Measurements from ENCODE around the gene RAG1. TPM values are rescaled to one million over a fixed set of nuclear protein-coding genes. Genes with fewer than 3 reads are reported as not detected.

RAG1 gene
- total and polyA plus RNA-seq, 9 of the 15 experiments (the other 6 are each of a cell fraction or from before 2014, with no cell fraction given): 0.49 to 2.5 (median 1.7) TPM

DNA sequence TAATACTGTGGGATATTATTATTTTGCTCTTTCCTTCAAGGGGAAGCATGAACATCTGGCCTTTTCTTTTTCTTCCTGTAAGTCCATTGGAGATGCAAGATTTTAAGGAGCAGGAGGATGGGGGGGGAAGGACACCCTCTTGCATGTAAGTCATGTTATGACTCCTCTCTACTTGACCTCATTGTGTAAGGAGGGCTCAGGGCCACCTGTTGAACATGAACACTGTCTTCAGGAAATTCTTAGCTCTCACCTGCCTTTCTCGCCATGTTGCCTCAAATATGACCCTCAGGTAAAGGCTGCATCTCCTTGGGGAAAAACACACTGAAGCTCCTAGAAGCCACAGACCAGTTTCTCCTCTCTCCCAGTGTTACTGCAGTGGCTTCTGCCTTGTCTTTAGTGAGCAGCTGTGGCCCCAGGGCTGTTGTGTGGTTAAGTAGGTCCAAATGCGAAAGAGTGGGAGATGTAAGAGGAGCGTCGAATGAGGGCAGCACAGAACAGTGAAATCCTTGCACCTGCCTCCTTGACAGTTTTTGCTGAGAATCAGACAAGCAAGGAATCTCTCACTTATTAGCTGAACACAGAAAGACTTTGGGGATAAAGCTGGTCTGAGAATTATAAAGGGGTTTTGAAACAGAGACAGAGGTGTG, 1.3 kb upstream of the RAG1 start:
- WGBS (ENCODE audit: insufficient coverage, low coverage, missing lambda C conversion rate): 11% methylated on average over 4 of the region's 4 CpGs
- no peak overlapping the region for H3K4me3 ChIP-seq
- no peak for FAIRE-seq
- H3K27me3 ChIP-seq (ENCODE audit: control insufficient read depth in 2 of 2, insufficient read depth in 2 of 2, low read length in 2 of 2): no peaks in the 10 kb centered on the region
- no TSS peak for BruUV-seq (replicated peaks)
- no peak for ATAC-seq
- no peaks in the 10 kb centered on the region for H3K9me1 ChIP-seq (ENCODE audit: control insufficient read depth, insufficient read depth, low read length)
- H3K4me1 ChIP-seq (replicated peaks in 1 of 2; ENCODE audit: control insufficient read depth in 2 of 2, insufficient read depth in 2 of 2, low read length in 2 of 2): peaks cover 3 to 7% of the 10 kb centered on the region in 2 experiments; a peak in 2 of 5 replicates
- H3K9me3 ChIP-seq (replicated peaks; ENCODE audit: control insufficient read depth, insufficient read depth, low read depth, low read length): no peaks in the 10 kb centered on the region
- no peak overlapping the region for H3K9ac ChIP-seq (ENCODE audit: insufficient read depth in 1 of 2, low read depth in 2 of 2, low read length in 2 of 2)
- ChIA-PET POLR2A (interaction anchor here (0.6 kb wide), 1 partner anchor 278 kb away, joined by 3 read pairs; the partner anchor contains the start of gene COMMD9), CTCF (ENCODE audit: low intra/inter-chr PET ratio) (interaction anchor here (6.9 kb wide), 1 partner anchor 56 kb away, joined by 60 read pairs; no protein-coding TSS in a partner anchor)
- H2AFZ ChIP-seq (ENCODE audit: low read depth, low read length): no peak overlapping the region
- no peaks in the 10 kb centered on the region for H4K20me1 ChIP-seq (replicated peaks; ENCODE audit: control insufficient read depth, insufficient read depth, low read length)
- in situ Hi-C loops (cut with MboI): no loop called here
- no peak overlapping the region for H3K4me2 ChIP-seq (ENCODE audit: insufficient read depth, low read length)
- no peak overlapping the region for H3K27ac ChIP-seq (ENCODE audit: extremely low read depth, low read depth, low read length)
- no peaks in the 10 kb centered on the region for H3K36me3 ChIP-seq (ENCODE audit: control insufficient read depth, insufficient read depth, low read length)
- no peak for DNase-seq (ENCODE audit: extremely low read depth in 1 of 4, low spot score in 3 of 4)
- no peaks in the 10 kb centered on the region for H3K79me2 ChIP-seq (ENCODE audit: control insufficient read depth, insufficient read depth, low read length)
- intact Hi-C loops (cut with micrococcal nuclease): no loop called here
- TF ChIP-seq HNRNPK (IDR thresholded peaks at IDR 0.05; ENCODE audit: low read depth, low read length, poor library complexity, severe bottlenecking): no peak
- TF ChIP-seq ERF (CRISPR knock-in tag; IDR thresholded peaks at IDR 0.05): no peak
- TF ChIP-seq RAD21 (CRISPR knock-in tag; conservative IDR thresholded peaks at IDR 0.05 in 1 of 2, IDR thresholded peaks at IDR 0.05 in 1 of 2): peak; percentile 22 to 27; a peak in 2 of 4 replicates
- TF ChIP-seq RBM25 (IDR thresholded peaks at IDR 0.05; ENCODE audit: low read depth, low read length, severe bottlenecking): no peak
- no peak for TF ChIP-seq SIN3B (IDR thresholded peaks at IDR 0.05; ENCODE audit: low read depth)
- no peak for TF ChIP-seq NR2F6 (CRISPR knock-in tag; IDR thresholded peaks at IDR 0.05)
- TF ChIP-seq CXXC5 (CRISPR knock-in tag; IDR thresholded peaks at IDR 0.05): no peak
- no peak for TF ChIP-seq NONO (IDR thresholded peaks at IDR 0.05; ENCODE audit: low read depth in 2 of 2, low read length in 1 of 2)
- TF ChIP-seq KAT8 (IDR thresholded peaks at IDR 0.05; ENCODE audit: low read depth): no peak
- no peak for TF ChIP-seq HMG20B (CRISPR knock-in tag; IDR thresholded peaks at IDR 0.05)
- no peak for TF ChIP-seq HMGN3 (IDR thresholded peaks at IDR 0.05; ENCODE audit: borderline replicate concordance, extremely low read depth, insufficient read length, low read depth, low read length)
- TF ChIP-seq, protein P1, sequence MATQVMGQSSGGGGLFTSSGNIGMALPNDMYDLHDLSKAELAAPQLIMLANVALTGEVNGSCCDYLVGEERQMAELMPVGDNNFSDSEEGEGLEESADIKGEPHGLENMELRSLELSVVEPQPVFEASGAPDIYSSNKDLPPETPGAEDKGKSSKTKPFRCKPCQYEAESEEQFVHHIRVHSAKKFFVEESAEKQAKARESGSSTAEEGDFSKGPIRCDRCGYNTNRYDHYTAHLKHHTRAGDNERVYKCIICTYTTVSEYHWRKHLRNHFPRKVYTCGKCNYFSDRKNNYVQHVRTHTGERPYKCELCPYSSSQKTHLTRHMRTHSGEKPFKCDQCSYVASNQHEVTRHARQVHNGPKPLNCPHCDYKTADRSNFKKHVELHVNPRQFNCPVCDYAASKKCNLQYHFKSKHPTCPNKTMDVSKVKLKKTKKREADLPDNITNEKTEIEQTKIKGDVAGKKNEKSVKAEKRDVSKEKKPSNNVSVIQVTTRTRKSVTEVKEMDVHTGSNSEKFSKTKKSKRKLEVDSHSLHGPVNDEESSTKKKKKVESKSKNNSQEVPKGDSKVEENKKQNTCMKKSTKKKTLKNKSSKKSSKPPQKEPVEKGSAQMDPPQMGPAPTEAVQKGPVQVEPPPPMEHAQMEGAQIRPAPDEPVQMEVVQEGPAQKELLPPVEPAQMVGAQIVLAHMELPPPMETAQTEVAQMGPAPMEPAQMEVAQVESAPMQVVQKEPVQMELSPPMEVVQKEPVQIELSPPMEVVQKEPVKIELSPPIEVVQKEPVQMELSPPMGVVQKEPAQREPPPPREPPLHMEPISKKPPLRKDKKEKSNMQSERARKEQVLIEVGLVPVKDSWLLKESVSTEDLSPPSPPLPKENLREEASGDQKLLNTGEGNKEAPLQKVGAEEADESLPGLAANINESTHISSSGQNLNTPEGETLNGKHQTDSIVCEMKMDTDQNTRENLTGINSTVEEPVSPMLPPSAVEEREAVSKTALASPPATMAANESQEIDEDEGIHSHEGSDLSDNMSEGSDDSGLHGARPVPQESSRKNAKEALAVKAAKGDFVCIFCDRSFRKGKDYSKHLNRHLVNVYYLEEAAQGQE (IDR thresholded peaks at IDR 0.05; ENCODE audit: borderline replicate concordance): no peak
- TF ChIP-seq, protein P1 (CRISPR knock-in tag; IDR thresholded peaks at IDR 0.05; ENCODE audit: low read depth): no peak

Measured in K562 (cell line).